GM19239 (cell line): ENCODE data around the gene LRRTM1.

Experiments used
- DNase-seq: peaks from one replicate; pipeline ENCODE4 v3.0.0; 2011; ENCODE audit warnings: low spot score; ENCODE audit not compliant: insufficient read length
- FAIRE-seq: peaks from 2 replicates; lab custom pipeline; 2011; peaks lifted over from hg19 to GRCh38; lab: Jason Lieb, UNC

Gene LRRTM1

GRCh38 chr2:80303909-80304837 lies at the start of gene LRRTM1:
Gene LRRTM1, minus strand, starts transcription at chr2:80304752. Its CDS starts 933 bp downstream, at chr2:80303819.
- DNase-seq (no peak), FAIRE-seq (no peak)

GRCh38 chr2:80351231-80351630 lies 46.7 kb upstream of the LRRTM1 start:
- FAIRE-seq (no peak), DNase-seq (no peak)

GRCh38 chr2:80348953-80349352 lies 44.4 kb upstream of the LRRTM1 start:
- DNase-seq (no peak), FAIRE-seq (no peak)

- DNase-seq (no peak), FAIRE-seq (no peak)
These were observed 43.5 kb upstream of the LRRTM1 start for GRCh38 chr2:80348078-80348477.

GRCh38 chr2:80340022-80340421 lies 35.5 kb upstream of the LRRTM1 start:
- no peak for FAIRE-seq
- DNase-seq: no peak

GRCh38 chr2:80338794-80339193 lies 34.2 kb upstream of the LRRTM1 start:
- DNase-seq (no peak), FAIRE-seq (no peak)

- DNase-seq (no peak), FAIRE-seq (no peak)
These were observed 30.9 kb upstream of the LRRTM1 start for GRCh38 chr2:80335411-80335810.

- DNase-seq: no peak
- FAIRE-seq: no peak
These were observed 29.3 kb upstream of the LRRTM1 start for GRCh38 chr2:80333886-80334285.

- no peak for DNase-seq
- FAIRE-seq: no peak
These were observed 26.2 kb upstream of the LRRTM1 start for GRCh38 chr2:80330527-80331450.

- FAIRE-seq: no peak
- DNase-seq: no peak
These were observed 24.9 kb upstream of the LRRTM1 start for GRCh38 chr2:80329491-80329890.

- FAIRE-seq (no peak), DNase-seq (no peak)
These were observed 23.6 kb upstream of the LRRTM1 start for GRCh38 chr2:80328159-80328571.

GRCh38 chr2:80326861-80327260 lies 22.3 kb upstream of the LRRTM1 start:
- FAIRE-seq (no peak), DNase-seq (no peak)

- FAIRE-seq: no peak
These were observed 21.7 kb upstream of the LRRTM1 start for GRCh38 chr2:80326214-80326613.

GRCh38 chr2:80324525-80324924 lies 20.0 kb upstream of the LRRTM1 start:
- no peak for FAIRE-seq
- DNase-seq: no peak

More at GRCh38 chr2:80326214-80326613, 21.7 kb upstream of the LRRTM1 start:
- DNase-seq: no peak

GRCh38 chr2:80323610-80324009 lies 19.1 kb upstream of the LRRTM1 start:
- FAIRE-seq (no peak), DNase-seq (no peak)

GRCh38 chr2:80322958-80323357 lies 18.4 kb upstream of the LRRTM1 start:
- FAIRE-seq: no peak

GRCh38 chr2:80322311-80322920 lies 17.9 kb upstream of the LRRTM1 start:
- DNase-seq: no peak
- no peak for FAIRE-seq

More at GRCh38 chr2:80322958-80323357, 18.4 kb upstream of the LRRTM1 start:
- DNase-seq: no peak

- FAIRE-seq: no peak
These were observed 7.8 kb upstream of the LRRTM1 start for GRCh38 chr2:80312282-80312839.

GRCh38 chr2:80311304-80311703 lies 6.8 kb upstream of the LRRTM1 start:
- FAIRE-seq (no peak), DNase-seq (no peak)

More at GRCh38 chr2:80312282-80312839, 7.8 kb upstream of the LRRTM1 start:
- no peak for DNase-seq
